ENCODE results near the gene WRNIP1. TPM values are rescaled to one million over a fixed set of nuclear protein-coding genes. Genes with fewer than 3 reads are reported as not detected.

Gene WRNIP1
- total and polyA plus RNA-seq, 2 of the 13 experiments (the other 11 are each of a cell fraction or from before 2014, with no cell fraction given), result 77.7 to 90.3 TPM

- TF ChIP-seq ZNF318 (CRISPR knock-in tag; IDR thresholded peaks at IDR 0.05), result no peak
- TF ChIP-seq AKNA (CRISPR knock-in tag; IDR thresholded peaks at IDR 0.05; ENCODE audit: borderline replicate concordance), result no peak
- 0 out of 2 replicates have a peak, but pooled peaks have one; percentile 47 for TF ChIP-seq PRDM10 (CRISPR knock-in tag; IDR thresholded peaks at IDR 0.05; ENCODE audit: low read depth)
- TF ChIP-seq ZNF878 (CRISPR knock-in tag; IDR thresholded peaks at IDR 0.05), result 0 out of 2 replicates have a peak, but pooled peaks have one; percentile 10
- no peak for TF ChIP-seq TEAD3 (CRISPR knock-in tag; optimal IDR thresholded peaks at IDR 0.05; ENCODE audit: borderline replicate concordance)
- no peak for TF ChIP-seq IRF1 (CRISPR knock-in tag; IDR thresholded peaks at IDR 0.05; ENCODE audit: low read depth)
- TF ChIP-seq BHLHE40 (IDR thresholded peaks at IDR 0.05; ENCODE audit: low read length), result 0 out of 2 replicates have a peak, but pooled peaks have one; percentile 2
- peak; percentile 77 for TF ChIP-seq RFX3 (CRISPR knock-in tag; IDR thresholded peaks at IDR 0.05)
- TF ChIP-seq ZBTB21 (CRISPR knock-in tag; IDR thresholded peaks at IDR 0.05), result no peak
- TF ChIP-seq ADNP (CRISPR knock-in tag; IDR thresholded peaks at IDR 0.05), result 0 out of 2 replicates have a peak, but pooled peaks have one; percentile 15
- 0 out of 2 replicates have a peak, but pooled peaks have one; percentile 9 for TF ChIP-seq RELA (CRISPR knock-in tag; IDR thresholded peaks at IDR 0.05)
Observed at GRCh38 chr6:2764610-2765165, 505 bp upstream of the WRNIP1 start (continued).

Measured in HepG2 (cell line).